H1 (cell line): ENCODE measurements around the gene DLEC1. TPM values are rescaled to one million over a fixed set of nuclear protein-coding genes. Genes with fewer than 3 reads are reported as not detected.
A peak's percentile ranks its signal among the peaks of the same experiment; 100 is the strongest.

Experiments used
- CREB1 ChIP-seq: IDR thresholded peaks from 2 replicates; pipeline ENCODE4 v1.6.1; 2012; ENCODE audit warnings: inconsistent platforms
- MAX ChIP-seq: IDR thresholded peaks from 2 replicates; pipeline ENCODE4 v1.6.1; 2012; ENCODE audit warnings: inconsistent platforms
- TAF7 ChIP-seq: optimal IDR thresholded peaks from 2 replicates; pipeline ENCODE3; 2011; ENCODE audit warnings: low read depth, mild to moderate bottlenecking, inconsistent platforms, low read length, moderate library complexity, borderline replicate concordance
- TCF12 ChIP-seq: IDR thresholded peaks from 2 replicates; pipeline ENCODE4 v1.6.1; 2011; ENCODE audit warnings: low read depth, mild to moderate bottlenecking, low read length
- polyA plus RNA-seq, 7 experiments: library from polyadenylated mRNA; depleted of rRNA in 3 of 7; stranded (reverse) in 5 of 7; unstranded in 2 of 7; fragments of >200 nt in 5 of 7; fragments of 200-250 nt in 2 of 7; gene quantifications; 1 replicate in 5 of 7; 2 replicates in 1 of 7; 4 replicates in 1 of 7; pipeline versions ENCODE4 v1.2.1 to v1.2.3, GENCODE V29; 2011 to 2013; ENCODE audit warnings: missing spikeins in 2 of 7, mixed read lengths in 2 of 7
- total RNA-seq: library from RNA; stranded (reverse); fragmentation: NEBNext Ultra II Directional; extraction: Animal tissue kit (Norgen Biotek cat#: 25700); gene quantifications from 2 replicates; pipeline ENCODE4 v1.2.1, GENCODE V29; 2021
- TF ChIP-seq, protein P1 (sequence below): fragments of 300-600 bp; sonication (generic); IDR thresholded peaks from 2 replicates; pipeline ENCODE4 v1.7.1; 2012; ENCODE audit warnings: low read length, moderate library complexity, mild to moderate bottlenecking, inconsistent platforms; ENCODE audit not compliant: insufficient replicate concordance

Gene DLEC1
- total and polyA plus RNA-seq, 2 of the 8 experiments (the other 6 are each of a cell fraction or from before 2014, with no cell fraction given) = 0.26 to 0.76 TPM

DNA sequence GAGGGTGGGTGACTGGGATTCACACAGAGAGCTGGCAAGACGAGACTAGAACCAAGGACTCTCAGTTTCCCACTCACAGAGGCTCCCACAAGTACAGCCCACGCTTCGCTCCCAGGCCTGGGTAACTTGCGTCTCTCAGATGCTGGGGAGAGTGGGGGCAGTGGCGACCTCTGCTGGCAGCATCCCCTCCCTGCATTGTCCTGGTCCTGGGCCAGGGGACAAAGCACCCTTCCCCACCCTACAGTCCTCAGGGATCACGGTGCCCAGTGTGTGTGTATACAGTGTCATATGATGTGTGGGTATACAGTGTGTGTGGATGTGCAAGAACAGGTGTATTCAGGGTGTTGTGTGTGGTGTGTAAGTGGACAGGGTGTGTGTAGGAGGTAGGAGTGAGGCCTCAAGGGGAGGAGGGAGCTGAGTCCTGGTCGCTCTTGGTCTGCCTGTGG is 35.6 kb upstream of the DLEC1 start (continued):
- TF ChIP-seq, protein P1, sequence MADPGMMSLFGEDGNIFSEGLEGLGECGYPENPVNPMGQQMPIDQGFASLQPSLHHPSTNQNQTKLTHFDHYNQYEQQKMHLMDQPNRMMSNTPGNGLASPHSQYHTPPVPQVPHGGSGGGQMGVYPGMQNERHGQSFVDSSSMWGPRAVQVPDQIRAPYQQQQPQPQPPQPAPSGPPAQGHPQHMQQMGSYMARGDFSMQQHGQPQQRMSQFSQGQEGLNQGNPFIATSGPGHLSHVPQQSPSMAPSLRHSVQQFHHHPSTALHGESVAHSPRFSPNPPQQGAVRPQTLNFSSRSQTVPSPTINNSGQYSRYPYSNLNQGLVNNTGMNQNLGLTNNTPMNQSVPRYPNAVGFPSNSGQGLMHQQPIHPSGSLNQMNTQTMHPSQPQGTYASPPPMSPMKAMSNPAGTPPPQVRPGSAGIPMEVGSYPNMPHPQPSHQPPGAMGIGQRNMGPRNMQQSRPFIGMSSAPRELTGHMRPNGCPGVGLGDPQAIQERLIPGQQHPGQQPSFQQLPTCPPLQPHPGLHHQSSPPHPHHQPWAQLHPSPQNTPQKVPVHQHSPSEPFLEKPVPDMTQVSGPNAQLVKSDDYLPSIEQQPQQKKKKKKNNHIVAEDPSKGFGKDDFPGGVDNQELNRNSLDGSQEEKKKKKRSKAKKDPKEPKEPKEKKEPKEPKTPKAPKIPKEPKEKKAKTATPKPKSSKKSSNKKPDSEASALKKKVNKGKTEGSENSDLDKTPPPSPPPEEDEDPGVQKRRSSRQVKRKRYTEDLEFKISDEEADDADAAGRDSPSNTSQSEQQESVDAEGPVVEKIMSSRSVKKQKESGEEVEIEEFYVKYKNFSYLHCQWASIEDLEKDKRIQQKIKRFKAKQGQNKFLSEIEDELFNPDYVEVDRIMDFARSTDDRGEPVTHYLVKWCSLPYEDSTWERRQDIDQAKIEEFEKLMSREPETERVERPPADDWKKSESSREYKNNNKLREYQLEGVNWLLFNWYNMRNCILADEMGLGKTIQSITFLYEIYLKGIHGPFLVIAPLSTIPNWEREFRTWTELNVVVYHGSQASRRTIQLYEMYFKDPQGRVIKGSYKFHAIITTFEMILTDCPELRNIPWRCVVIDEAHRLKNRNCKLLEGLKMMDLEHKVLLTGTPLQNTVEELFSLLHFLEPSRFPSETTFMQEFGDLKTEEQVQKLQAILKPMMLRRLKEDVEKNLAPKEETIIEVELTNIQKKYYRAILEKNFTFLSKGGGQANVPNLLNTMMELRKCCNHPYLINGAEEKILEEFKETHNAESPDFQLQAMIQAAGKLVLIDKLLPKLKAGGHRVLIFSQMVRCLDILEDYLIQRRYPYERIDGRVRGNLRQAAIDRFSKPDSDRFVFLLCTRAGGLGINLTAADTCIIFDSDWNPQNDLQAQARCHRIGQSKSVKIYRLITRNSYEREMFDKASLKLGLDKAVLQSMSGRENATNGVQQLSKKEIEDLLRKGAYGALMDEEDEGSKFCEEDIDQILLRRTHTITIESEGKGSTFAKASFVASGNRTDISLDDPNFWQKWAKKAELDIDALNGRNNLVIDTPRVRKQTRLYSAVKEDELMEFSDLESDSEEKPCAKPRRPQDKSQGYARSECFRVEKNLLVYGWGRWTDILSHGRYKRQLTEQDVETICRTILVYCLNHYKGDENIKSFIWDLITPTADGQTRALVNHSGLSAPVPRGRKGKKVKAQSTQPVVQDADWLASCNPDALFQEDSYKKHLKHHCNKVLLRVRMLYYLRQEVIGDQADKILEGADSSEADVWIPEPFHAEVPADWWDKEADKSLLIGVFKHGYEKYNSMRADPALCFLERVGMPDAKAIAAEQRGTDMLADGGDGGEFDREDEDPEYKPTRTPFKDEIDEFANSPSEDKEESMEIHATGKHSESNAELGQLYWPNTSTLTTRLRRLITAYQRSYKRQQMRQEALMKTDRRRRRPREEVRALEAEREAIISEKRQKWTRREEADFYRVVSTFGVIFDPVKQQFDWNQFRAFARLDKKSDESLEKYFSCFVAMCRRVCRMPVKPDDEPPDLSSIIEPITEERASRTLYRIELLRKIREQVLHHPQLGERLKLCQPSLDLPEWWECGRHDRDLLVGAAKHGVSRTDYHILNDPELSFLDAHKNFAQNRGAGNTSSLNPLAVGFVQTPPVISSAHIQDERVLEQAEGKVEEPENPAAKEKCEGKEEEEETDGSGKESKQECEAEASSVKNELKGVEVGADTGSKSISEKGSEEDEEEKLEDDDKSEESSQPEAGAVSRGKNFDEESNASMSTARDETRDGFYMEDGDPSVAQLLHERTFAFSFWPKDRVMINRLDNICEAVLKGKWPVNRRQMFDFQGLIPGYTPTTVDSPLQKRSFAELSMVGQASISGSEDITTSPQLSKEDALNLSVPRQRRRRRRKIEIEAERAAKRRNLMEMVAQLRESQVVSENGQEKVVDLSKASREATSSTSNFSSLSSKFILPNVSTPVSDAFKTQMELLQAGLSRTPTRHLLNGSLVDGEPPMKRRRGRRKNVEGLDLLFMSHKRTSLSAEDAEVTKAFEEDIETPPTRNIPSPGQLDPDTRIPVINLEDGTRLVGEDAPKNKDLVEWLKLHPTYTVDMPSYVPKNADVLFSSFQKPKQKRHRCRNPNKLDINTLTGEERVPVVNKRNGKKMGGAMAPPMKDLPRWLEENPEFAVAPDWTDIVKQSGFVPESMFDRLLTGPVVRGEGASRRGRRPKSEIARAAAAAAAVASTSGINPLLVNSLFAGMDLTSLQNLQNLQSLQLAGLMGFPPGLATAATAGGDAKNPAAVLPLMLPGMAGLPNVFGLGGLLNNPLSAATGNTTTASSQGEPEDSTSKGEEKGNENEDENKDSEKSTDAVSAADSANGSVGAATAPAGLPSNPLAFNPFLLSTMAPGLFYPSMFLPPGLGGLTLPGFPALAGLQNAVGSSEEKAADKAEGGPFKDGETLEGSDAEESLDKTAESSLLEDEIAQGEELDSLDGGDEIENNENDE = no peak
- no peak for TF ChIP-seq TAF7
- no peak for TF ChIP-seq MAX
- no peak for TF ChIP-seq TCF12
- peak; percentile 30; the same call in 1 of the 2 replicates for TF ChIP-seq CREB1
